ENCODE results near the gene KIFC1. TPM values are rescaled to one million over a fixed set of nuclear protein-coding genes. Genes with fewer than 3 reads are reported as not detected.
"Not testable (repeated sequence)": the region's sequence is repeated elsewhere in the genome, so short reads cannot be mapped to it uniquely, and the experiment has no call there.

KIFC1 gene
- total RNA-seq, 6 experiments from 2014 or later: 20.6 to 43.5 (median 38.6) TPM

GRCh38 chr6:33347816-33348215, 43.8 kb upstream of the KIFC1 start:
- peaks cover 62% of the 10 kb centered on the region for H3K27me3 Mint-ChIP-seq (ENCODE audit: insufficient read depth)
- DNase-seq: no peak
- H3K9me3 Mint-ChIP-seq: no peaks in the 10 kb centered on the region
- H3K27ac Mint-ChIP-seq: no peak overlapping the region
- H3K4me3 Mint-ChIP-seq: no peak overlapping the region
- H3K4me1 Mint-ChIP-seq (ENCODE audit: low read depth): peaks cover 19% of the 10 kb centered on the region
- TF ChIP-seq CTCF (IDR thresholded peaks at IDR 0.05): no peak
- H3K36me3 Mint-ChIP-seq (ENCODE audit: low read depth): no peaks in the 10 kb centered on the region; the same call in 1 of the 2 replicates

GRCh38 chr6:33355860-33356259, 35.8 kb upstream of the KIFC1 start:
- not testable (repeated sequence) for H3K4me3 Mint-ChIP-seq; H3K27ac Mint-ChIP-seq; H3K4me1 Mint-ChIP-seq (ENCODE audit: low read depth); DNase-seq; H3K9me3 Mint-ChIP-seq; H3K36me3 Mint-ChIP-seq (ENCODE audit: low read depth)
- H3K27me3 Mint-ChIP-seq (ENCODE audit: insufficient read depth): peaks cover 52% of the 10 kb centered on the region

GRCh38 chr6:33356295-33356694, 35.3 kb upstream of the KIFC1 start:
- Mint-ChIP-seq H3K36me3 (ENCODE audit: low read depth) (no peaks in the 10 kb centered on the region), H3K27me3 (ENCODE audit: insufficient read depth) (peaks cover 54% of the 10 kb centered on the region), H3K4me3 (no peak overlapping the region), H3K27ac (no peak overlapping the region), H3K4me1 (ENCODE audit: low read depth) (no peaks in the 10 kb centered on the region; the same call in 1 of the 2 replicates), H3K9me3 (no peaks in the 10 kb centered on the region; the same call in 1 of the 2 replicates)
- no peak for DNase-seq
- no peak for TF ChIP-seq CTCF (IDR thresholded peaks at IDR 0.05)

GRCh38 chr6:33357160-33357871, 34.3 kb upstream of the KIFC1 start:
- not testable (repeated sequence) for H3K36me3 Mint-ChIP-seq (ENCODE audit: low read depth); H3K9me3 Mint-ChIP-seq; H3K4me3 Mint-ChIP-seq

GRCh38 chr6:33359331-33359730, 32.3 kb upstream of the KIFC1 start:
- Mint-ChIP-seq H3K9me3 (no peaks in the 10 kb centered on the region; the same call in 1 of the 2 replicates), H3K4me1 (ENCODE audit: low read depth) (peaks cover 8% of the 10 kb centered on the region), H3K27ac (no peak overlapping the region), H3K4me3 (no peak overlapping the region), H3K27me3 (ENCODE audit: insufficient read depth) (peaks cover 41% of the 10 kb centered on the region), H3K36me3 (ENCODE audit: low read depth) (no peaks in the 10 kb centered on the region)
- no peak for TF ChIP-seq CTCF (IDR thresholded peaks at IDR 0.05)
- no peak for DNase-seq

More at GRCh38 chr6:33357160-33357871, 34.3 kb upstream of the KIFC1 start:
- peaks cover 51% of the 10 kb centered on the region for H3K27me3 Mint-ChIP-seq (ENCODE audit: insufficient read depth)
- not testable (repeated sequence) for DNase-seq; H3K27ac Mint-ChIP-seq; H3K4me1 Mint-ChIP-seq (ENCODE audit: low read depth)

- Mint-ChIP-seq H3K4me1 (ENCODE audit: low read depth) (peaks cover 13% of the 10 kb centered on the region), H3K27me3 (ENCODE audit: insufficient read depth) (peaks cover 14% of the 10 kb centered on the region)
- not testable (repeated sequence) for H3K9me3 Mint-ChIP-seq; H3K4me3 Mint-ChIP-seq; DNase-seq; H3K36me3 Mint-ChIP-seq (ENCODE audit: low read depth); H3K27ac Mint-ChIP-seq
Observed at GRCh38 chr6:33363486-33363885, 28.1 kb upstream of the KIFC1 start.

- H3K4me1 Mint-ChIP-seq (ENCODE audit: low read depth): peaks cover 13% of the 10 kb centered on the region
- not testable (repeated sequence) for H3K4me3 Mint-ChIP-seq; H3K9me3 Mint-ChIP-seq; H3K36me3 Mint-ChIP-seq (ENCODE audit: low read depth); H3K27ac Mint-ChIP-seq
- peak; percentile 15 for DNase-seq
- H3K27me3 Mint-ChIP-seq (ENCODE audit: insufficient read depth): peaks cover 12% of the 10 kb centered on the region
Observed at GRCh38 chr6:33364475-33365205, 27.0 kb upstream of the KIFC1 start.

- H3K4me3 Mint-ChIP-seq; H3K36me3 Mint-ChIP-seq (ENCODE audit: low read depth); H3K9me3 Mint-ChIP-seq; H3K27ac Mint-ChIP-seq; DNase-seq; H3K27me3 Mint-ChIP-seq (ENCODE audit: insufficient read depth): not testable (repeated sequence)
- peaks cover 13% of the 10 kb centered on the region for H3K4me1 Mint-ChIP-seq (ENCODE audit: low read depth)
Observed at GRCh38 chr6:33365206-33365971, 26.2 kb upstream of the KIFC1 start.
